GM12874 (cell line): ENCODE data around the gene DMAC2.

Experiments used
- TF ChIP-seq, protein P1 (sequence below): IDR thresholded peaks from 2 replicates; pipeline ENCODE4 v1.5.1; 2011; ENCODE audit warnings: low read depth, mild to moderate bottlenecking, control low read depth, low read length, moderate library complexity; ENCODE audit not compliant: insufficient read depth

DMAC2 gene

DNA sequence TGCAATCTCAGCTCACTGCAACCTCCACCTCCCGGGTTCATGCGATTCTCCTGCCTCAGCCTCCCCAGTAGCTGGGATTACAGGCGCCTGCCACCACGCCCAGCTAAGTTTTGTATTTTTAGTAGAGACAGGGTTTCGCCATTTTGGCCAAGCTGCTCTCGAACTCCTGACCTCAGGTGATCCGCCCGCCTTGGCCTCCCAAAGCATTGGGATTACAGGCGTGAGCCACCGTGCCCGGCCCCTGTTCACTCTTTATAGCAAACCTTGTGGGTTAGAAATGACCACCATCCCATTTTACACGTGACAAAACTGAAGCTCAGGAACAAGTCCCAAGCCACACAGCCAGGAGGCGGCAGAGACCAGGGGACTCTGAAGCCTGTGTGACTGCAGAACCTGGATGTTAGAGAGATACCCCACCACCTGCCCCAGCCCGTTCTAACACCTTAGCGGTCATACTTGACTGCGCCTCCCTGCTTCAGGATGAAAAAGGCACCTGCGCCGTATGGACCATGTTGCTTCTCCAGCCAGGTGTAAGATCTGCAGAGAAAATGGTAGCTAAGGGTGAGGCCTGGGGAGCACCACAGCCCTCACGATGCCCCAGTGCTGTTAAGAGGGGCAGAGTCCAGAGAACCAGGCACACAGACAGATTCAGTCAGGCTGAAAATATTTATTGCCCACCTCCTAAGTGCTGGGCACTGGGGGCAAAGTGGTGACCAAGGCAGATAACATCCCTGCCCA lies 3.6 kb downstream of the DMAC2 start:
- TF ChIP-seq, protein P1, sequence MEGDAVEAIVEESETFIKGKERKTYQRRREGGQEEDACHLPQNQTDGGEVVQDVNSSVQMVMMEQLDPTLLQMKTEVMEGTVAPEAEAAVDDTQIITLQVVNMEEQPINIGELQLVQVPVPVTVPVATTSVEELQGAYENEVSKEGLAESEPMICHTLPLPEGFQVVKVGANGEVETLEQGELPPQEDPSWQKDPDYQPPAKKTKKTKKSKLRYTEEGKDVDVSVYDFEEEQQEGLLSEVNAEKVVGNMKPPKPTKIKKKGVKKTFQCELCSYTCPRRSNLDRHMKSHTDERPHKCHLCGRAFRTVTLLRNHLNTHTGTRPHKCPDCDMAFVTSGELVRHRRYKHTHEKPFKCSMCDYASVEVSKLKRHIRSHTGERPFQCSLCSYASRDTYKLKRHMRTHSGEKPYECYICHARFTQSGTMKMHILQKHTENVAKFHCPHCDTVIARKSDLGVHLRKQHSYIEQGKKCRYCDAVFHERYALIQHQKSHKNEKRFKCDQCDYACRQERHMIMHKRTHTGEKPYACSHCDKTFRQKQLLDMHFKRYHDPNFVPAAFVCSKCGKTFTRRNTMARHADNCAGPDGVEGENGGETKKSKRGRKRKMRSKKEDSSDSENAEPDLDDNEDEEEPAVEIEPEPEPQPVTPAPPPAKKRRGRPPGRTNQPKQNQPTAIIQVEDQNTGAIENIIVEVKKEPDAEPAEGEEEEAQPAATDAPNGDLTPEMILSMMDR = no peak

DNA sequence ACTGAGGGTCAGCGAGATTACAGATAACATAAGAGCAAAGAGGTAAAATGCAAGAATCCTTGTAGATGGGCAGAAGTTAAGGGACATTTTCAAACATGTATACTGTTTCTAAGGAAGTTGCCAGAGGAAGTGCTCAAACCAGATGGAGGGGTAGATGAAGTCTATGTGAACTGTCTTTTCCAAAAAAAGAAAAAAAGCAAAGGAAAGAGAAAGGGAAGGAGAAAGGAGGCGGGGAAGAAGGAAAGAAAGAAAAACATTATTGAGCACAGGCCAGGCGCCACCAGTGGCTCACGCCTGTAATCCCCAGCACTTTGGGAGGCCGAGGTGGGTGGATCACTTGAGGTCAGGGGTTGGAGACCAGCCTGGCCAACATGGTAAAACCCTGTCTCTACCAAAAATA lies 5.3 kb downstream of the DMAC2 start:
- TF ChIP-seq, protein P1 = no peak

DNA sequence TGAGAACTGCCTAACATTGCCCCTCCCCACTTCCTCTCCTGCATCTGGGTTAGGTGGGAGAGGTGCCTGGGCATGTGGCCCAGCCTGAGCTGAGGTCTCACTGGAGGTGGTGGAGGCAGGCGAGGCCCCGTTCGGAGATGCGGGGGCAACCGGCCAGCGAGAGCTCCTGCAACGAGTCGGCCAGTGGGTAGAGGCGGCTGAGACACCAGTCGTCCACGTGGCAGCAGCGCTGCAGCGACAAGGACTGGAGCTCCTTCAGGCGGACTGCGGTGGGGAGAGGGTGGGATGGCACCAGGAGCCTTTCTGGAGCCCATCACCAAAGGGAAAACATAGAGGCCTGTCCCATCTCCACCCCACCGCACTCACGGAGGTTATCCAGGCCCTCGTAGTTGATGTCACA lies 6.5 kb downstream of the DMAC2 start:
- TF ChIP-seq, protein P1 = no peak

DNA sequence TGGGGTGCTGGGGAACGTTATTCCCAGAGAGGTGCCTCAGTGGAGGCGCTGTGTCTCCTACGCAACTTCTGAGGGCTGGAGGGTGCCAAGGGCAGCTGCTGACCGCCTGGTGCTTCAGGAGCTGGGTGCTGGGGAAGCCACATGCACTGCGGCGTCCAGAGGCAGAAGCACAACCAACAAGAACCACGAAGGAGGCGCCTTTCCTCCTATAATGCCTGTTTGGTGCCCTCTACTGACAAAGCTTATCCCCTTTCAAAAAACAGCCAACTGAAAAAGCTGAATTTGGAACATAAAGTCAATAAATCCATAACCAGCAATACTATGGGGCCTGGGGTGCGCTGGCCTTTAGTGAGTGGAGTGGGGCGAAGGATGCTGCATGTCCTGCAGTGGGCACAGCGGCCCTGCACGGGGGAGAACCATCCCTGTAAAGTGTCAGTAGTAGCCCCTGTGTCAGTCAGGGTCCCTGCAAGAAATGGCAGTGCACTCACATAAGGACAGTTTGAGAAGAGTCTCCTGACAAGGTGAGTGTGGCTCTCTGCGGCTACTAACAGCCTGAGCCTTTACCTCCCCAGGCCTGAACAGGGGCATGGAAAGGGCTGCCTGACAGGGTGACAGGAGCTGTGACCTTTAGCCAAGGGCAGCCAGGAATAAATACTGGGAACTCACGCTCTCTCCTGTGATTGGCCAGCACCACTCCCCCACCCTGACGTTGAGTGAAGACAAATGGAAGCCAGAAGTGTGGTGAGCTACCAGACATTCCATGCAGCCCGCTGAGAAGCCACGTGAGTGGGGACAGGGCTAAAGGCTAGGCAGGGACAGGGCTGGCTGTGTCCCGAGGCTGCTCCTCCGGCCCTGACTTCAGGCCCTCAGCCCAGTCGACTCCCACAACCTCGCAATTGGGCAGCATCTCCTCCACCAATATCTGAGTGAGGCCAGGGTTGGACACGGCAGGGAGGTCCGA lies 8.0 kb downstream of the DMAC2 start:
- TF ChIP-seq, protein P1 = peak; percentile 22; the same call in 1 of the 2 replicates

DNA sequence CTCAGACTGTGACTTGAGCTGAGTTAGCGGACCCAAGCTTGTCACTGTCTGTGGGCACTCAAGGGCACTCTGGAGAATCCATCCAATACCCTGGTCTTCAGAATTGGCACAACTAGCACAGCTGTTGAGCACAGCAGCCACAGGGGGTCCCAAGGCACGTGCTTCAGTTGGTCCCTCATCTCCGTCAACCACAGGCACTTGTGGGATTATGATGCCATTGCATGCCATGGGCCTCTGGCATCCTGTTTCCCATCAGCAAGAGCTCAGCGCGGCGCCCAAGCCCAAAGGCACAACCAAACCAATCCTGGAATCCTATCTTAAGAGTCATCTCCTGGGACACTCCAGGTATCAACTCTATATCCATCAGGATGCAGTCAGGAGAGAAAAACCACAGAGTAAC lies 8.8 kb downstream of the DMAC2 start:
- TF ChIP-seq, protein P1 = no peak

DNA sequence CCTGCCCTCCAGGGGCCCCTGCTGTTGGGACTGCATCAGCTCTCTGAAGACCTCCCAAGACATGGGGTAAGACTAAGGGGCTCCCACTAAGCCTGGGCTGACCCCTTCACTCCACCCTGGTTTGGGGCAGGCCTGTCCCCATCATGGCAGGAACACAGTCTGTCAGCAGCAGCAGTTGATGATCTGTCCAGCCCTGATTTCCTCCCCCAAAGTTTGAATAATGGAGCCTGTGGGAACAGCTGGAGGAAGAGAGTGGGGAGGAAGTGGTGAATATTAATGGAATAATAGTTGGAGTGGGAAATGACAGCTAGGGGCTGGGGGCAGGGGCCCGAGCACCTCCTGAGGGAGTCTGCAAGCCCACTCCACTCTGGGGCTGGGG lies 11.2 kb downstream of the DMAC2 start:
- TF ChIP-seq, protein P1 = no peak

DNA sequence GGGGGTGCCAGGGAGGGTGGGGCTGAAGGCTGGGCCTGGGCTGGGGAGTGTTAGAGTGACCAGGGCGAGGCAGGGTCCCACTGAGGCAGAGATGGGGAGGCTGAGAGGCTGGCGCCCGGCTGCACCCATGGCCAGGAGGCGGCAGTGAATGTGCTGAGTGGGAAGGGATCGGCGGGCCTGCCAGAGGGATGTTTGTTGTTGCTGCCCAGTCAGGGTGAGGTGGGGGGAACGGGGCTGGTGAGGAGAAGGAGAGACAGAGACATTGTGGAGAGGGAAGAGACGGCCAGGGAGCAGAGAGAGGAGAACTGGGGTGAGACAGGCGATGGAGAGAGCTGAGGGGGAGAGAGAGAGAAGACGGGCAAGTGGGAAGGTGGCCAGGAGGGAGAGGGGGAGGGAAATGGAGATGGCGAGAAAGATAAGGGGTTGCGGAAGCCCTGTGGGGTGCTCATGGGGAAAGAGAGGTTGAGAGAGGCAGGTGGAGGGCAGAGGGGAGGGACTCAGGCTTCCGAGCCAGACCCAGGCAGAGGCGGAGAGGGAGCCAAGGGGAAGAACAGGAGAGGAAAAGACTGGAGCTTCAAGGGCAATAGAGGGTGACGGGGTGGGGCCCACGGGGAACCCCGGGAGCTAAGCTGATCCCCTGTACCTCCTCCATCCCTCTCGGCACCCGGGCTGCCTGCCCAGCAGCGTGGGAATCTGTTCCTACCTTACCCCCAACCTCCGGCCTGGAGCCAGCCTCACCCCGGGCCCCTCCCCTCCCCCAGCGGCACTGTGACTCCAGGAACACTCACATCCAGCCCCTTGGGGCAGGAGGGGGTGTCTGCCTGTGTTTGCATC lies 11.8 kb downstream of the DMAC2 start:
- TF ChIP-seq, protein P1 = no peak
